Measurements from ENCODE around the gene SHC3. TPM values are rescaled to one million over a fixed set of nuclear protein-coding genes. Genes with fewer than 3 reads are reported as not detected.

SHC3 gene
- total RNA-seq, 1 experiment from 2014 or later: 0.66 TPM

DNA sequence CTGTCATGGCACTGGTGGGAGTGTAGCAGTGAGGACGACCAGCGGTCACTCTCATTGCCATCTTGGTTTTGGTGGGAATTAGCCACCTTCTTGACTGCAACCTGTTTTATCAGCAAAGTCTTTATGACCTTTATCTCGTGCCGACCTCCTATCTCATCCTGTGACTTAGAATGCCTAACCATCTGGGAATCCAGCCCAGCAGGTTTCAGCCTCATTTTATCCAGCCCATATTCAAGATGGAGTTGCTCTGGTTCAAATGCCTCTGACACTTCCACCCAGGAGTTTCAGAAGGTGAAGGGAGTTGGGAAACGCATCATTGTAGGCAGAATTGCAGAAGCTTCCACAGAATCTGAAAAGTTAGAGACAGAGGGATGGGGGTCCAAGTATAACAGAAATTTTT is 35.4 kb downstream of the SHC3 start:
- Histone ChIP-seq H4K20me1 (ENCODE audit: low read length) (no peaks in the 10 kb centered on the region), H3K9me2 (replicated peaks; ENCODE audit: low read length) (no peaks in the 10 kb centered on the region), H3K9ac (ENCODE audit: low read length) (no peak overlapping the region), H3F3A (ENCODE audit: low read length, unreplicated experiment) (no peaks in the 10 kb centered on the region), H3K9me3 (ENCODE audit: low read length) (no peaks in the 10 kb centered on the region), H3K36me3 (ENCODE audit: low read depth, low read length) (no peaks in the 10 kb centered on the region), H2AFZ (ENCODE audit: low read length) (no peak overlapping the region), H3K79me2 (ENCODE audit: low read length) (no peaks in the 10 kb centered on the region), H3K4me3 (ENCODE audit: low read length) (no peak overlapping the region), H3K27ac (ENCODE audit: low read length) (no peak overlapping the region), H3K4me1 (ENCODE audit: insufficient read depth, low read length) (peaks cover 17% of the 10 kb centered on the region), H3K4me2 (ENCODE audit: low read length) (no peak overlapping the region), H3K27me3 (ENCODE audit: low read length) (no peaks in the 10 kb centered on the region)
- intact Hi-C loops (cut with micrococcal nuclease): no loop called here
- POLR2A ChIA-PET (ENCODE audit: unreplicated experiment): no interaction called here
- TF ChIP-seq EZH2 (IDR thresholded peaks at IDR 0.05; ENCODE audit: low read length, unreplicated experiment) (no peak), EZH2phosphoT487 (IDR thresholded peaks at IDR 0.05; ENCODE audit: borderline replicate concordance, low read length) (no peak)
- TF ChIP-seq, protein P1, sequence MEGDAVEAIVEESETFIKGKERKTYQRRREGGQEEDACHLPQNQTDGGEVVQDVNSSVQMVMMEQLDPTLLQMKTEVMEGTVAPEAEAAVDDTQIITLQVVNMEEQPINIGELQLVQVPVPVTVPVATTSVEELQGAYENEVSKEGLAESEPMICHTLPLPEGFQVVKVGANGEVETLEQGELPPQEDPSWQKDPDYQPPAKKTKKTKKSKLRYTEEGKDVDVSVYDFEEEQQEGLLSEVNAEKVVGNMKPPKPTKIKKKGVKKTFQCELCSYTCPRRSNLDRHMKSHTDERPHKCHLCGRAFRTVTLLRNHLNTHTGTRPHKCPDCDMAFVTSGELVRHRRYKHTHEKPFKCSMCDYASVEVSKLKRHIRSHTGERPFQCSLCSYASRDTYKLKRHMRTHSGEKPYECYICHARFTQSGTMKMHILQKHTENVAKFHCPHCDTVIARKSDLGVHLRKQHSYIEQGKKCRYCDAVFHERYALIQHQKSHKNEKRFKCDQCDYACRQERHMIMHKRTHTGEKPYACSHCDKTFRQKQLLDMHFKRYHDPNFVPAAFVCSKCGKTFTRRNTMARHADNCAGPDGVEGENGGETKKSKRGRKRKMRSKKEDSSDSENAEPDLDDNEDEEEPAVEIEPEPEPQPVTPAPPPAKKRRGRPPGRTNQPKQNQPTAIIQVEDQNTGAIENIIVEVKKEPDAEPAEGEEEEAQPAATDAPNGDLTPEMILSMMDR (conservative IDR thresholded peaks at IDR 0.05; ENCODE audit: low read depth, low read length): no peak
- CTCF ChIA-PET: no interaction called here
- no TSS peak for BruUV-seq (replicated peaks)
- no peak for DNase-seq
- no peak for ATAC-seq

- no peaks in the 10 kb centered on the region for H3K79me2 ChIP-seq (ENCODE audit: low read length)
- no peak overlapping the region for H3K9ac ChIP-seq (ENCODE audit: low read length)
- POLR2A ChIA-PET (ENCODE audit: unreplicated experiment): no interaction called here
- no peak overlapping the region for H2AFZ ChIP-seq (ENCODE audit: low read length)
- ATAC-seq (no peak), DNase-seq (no peak)
- no peaks in the 10 kb centered on the region for H3K27me3 ChIP-seq (ENCODE audit: low read length)
- no peaks in the 10 kb centered on the region for H3K9me2 ChIP-seq (replicated peaks; ENCODE audit: low read length)
- H3K4me3 ChIP-seq (ENCODE audit: low read length): no peak overlapping the region
- H3F3A ChIP-seq (ENCODE audit: low read length, unreplicated experiment): no peaks in the 10 kb centered on the region
- H3K27ac ChIP-seq (ENCODE audit: low read length): peak overlapping the region; percentile 89
- no peaks in the 10 kb centered on the region for H4K20me1 ChIP-seq (ENCODE audit: low read length)
- BruUV-seq (replicated peaks): no TSS peak
- no peaks in the 10 kb centered on the region for H3K9me3 ChIP-seq (ENCODE audit: low read length)
- H3K4me1 ChIP-seq (ENCODE audit: insufficient read depth, low read length): peaks cover 29% of the 10 kb centered on the region
- H3K4me2 ChIP-seq (ENCODE audit: low read length): peak overlapping the region; percentile 67
- no peak for TF ChIP-seq EZH2phosphoT487 (IDR thresholded peaks at IDR 0.05; ENCODE audit: borderline replicate concordance, low read length)
- TF ChIP-seq EZH2 (IDR thresholded peaks at IDR 0.05; ENCODE audit: low read length, unreplicated experiment): no peak
- TF ChIP-seq, protein P1 (conservative IDR thresholded peaks at IDR 0.05; ENCODE audit: low read depth, low read length): no peak
- intact Hi-C loops (cut with micrococcal nuclease): no loop called here
- CTCF ChIA-PET: no interaction called here
- H3K36me3 ChIP-seq (ENCODE audit: low read depth, low read length): no peaks in the 10 kb centered on the region; the same call in 1 of the 2 replicates
These were observed 39.2 kb downstream of the SHC3 start for GRCh38 chr9:89139455-89139854.

- Histone ChIP-seq H3K9me3 (ENCODE audit: low read length) (no peaks in the 10 kb centered on the region), H3K79me2 (ENCODE audit: low read length) (no peaks in the 10 kb centered on the region)
- CTCF ChIA-PET: interaction anchor here (0.6 kb wide), 1 partner anchor 233 kb away, joined by 3 read pairs; no protein-coding TSS in a partner anchor
These were observed 39.9 kb downstream of the SHC3 start for GRCh38 chr9:89138463-89139390.

More at GRCh38 chr9:89138463-89139390, 39.9 kb downstream of the SHC3 start:
- DNase-seq: peak; percentile 82
- no peak overlapping the region for H3K4me3 ChIP-seq (ENCODE audit: low read length)
- peak overlapping the region; percentile 67 for H3K4me2 ChIP-seq (ENCODE audit: low read length)
- ATAC-seq: peak; percentile 51
- peak overlapping the region; percentile 89 for H3K27ac ChIP-seq (ENCODE audit: low read length)
- no peak for TF ChIP-seq EZH2phosphoT487 (IDR thresholded peaks at IDR 0.05; ENCODE audit: borderline replicate concordance, low read length)
- no peak for TF ChIP-seq EZH2 (IDR thresholded peaks at IDR 0.05; ENCODE audit: low read length, unreplicated experiment)
- TF ChIP-seq, protein P1 (conservative IDR thresholded peaks at IDR 0.05; ENCODE audit: low read depth, low read length): no peak
- no TSS peak for BruUV-seq (replicated peaks)
- no peaks in the 10 kb centered on the region for H3F3A ChIP-seq (ENCODE audit: low read length, unreplicated experiment)
- H3K9me2 ChIP-seq (replicated peaks; ENCODE audit: low read length): no peaks in the 10 kb centered on the region
- no peak overlapping the region for H2AFZ ChIP-seq (ENCODE audit: low read length)
- peak overlapping the region; percentile 45; the same call in 1 of the 2 replicates for H3K9ac ChIP-seq (ENCODE audit: low read length)
- H4K20me1 ChIP-seq (ENCODE audit: low read length): no peaks in the 10 kb centered on the region
- POLR2A ChIA-PET (ENCODE audit: unreplicated experiment): no interaction called here
- H3K36me3 ChIP-seq (ENCODE audit: low read depth, low read length): no peaks in the 10 kb centered on the region; the same call in 1 of the 2 replicates
- H3K27me3 ChIP-seq (ENCODE audit: low read length): no peaks in the 10 kb centered on the region
- intact Hi-C loops (cut with micrococcal nuclease): no loop called here
- H3K4me1 ChIP-seq (ENCODE audit: insufficient read depth, low read length): peaks cover 29% of the 10 kb centered on the region
